Measurements from ENCODE around the gene FNTB. TPM values are rescaled to one million over a fixed set of nuclear protein-coding genes. Genes with fewer than 3 reads are reported as not detected.

The FNTB gene
- total RNA-seq, 1 donor from 2014 or later: 40.7 TPM

GRCh38 chr14:64951724-64952123 lies 35.0 kb upstream of the FNTB start:
- intact Hi-C loops (cut with DNase I): no loop called here
- ATAC-seq: no peak
- DNase-seq (ENCODE audit: low spot score): peak; percentile 22

- ATAC-seq (no peak), DNase-seq (ENCODE audit: low spot score) (no peak)
- intact Hi-C loops (cut with DNase I): no loop called here
Measured at GRCh38 chr14:64952598-64953309, 33.9 kb upstream of the FNTB start.

- no peak for ATAC-seq
- no peak for DNase-seq (ENCODE audit: low spot score)
- intact Hi-C loops (cut with DNase I): no loop called here
Measured at GRCh38 chr14:64953310-64953654, 33.4 kb upstream of the FNTB start.

- ATAC-seq (no peak), DNase-seq (ENCODE audit: low spot score) (peak; percentile 13)
- intact Hi-C loops (cut with DNase I): no loop called here
Measured at GRCh38 chr14:64953661-64954060, 33.0 kb upstream of the FNTB start.

- intact Hi-C loops (cut with DNase I): no loop called here
- ATAC-seq (no peak), DNase-seq (ENCODE audit: low spot score) (no peak)
Measured at GRCh38 chr14:64954491-64955240, 32.0 kb upstream of the FNTB start.

GRCh38 chr14:64955297-64955696 lies 31.4 kb upstream of the FNTB start:
- ATAC-seq: no peak
- intact Hi-C loops (cut with DNase I): no loop called here
- DNase-seq (ENCODE audit: low spot score): no peak

GRCh38 chr14:64956697-64957406 lies 29.8 kb upstream of the FNTB start:
- no peak for DNase-seq (ENCODE audit: low spot score)
- intact Hi-C loops (cut with DNase I): no loop called here
- ATAC-seq: no peak

GRCh38 chr14:64958201-64958600 lies 28.5 kb upstream of the FNTB start:
- intact Hi-C loops (cut with DNase I): no loop called here
- DNase-seq (ENCODE audit: low spot score) (no peak), ATAC-seq (no peak)

- ATAC-seq (no peak), DNase-seq (ENCODE audit: low spot score) (no peak)
- intact Hi-C loops (cut with DNase I): no loop called here
Measured at GRCh38 chr14:64958743-64959142, 28.0 kb upstream of the FNTB start.

GRCh38 chr14:64960762-64961276 lies 25.9 kb upstream of the FNTB start:
- intact Hi-C loops (cut with DNase I): no loop called here
- no peak for ATAC-seq
- no peak for DNase-seq (ENCODE audit: low spot score)

- intact Hi-C loops (cut with DNase I): no loop called here
- DNase-seq (ENCODE audit: low spot score): no peak
- ATAC-seq: no peak
Measured at GRCh38 chr14:64963611-64964010, 23.1 kb upstream of the FNTB start.

GRCh38 chr14:64965356-64966000 lies 21.2 kb upstream of the FNTB start:
- DNase-seq (ENCODE audit: low spot score) (no peak), ATAC-seq (no peak)
- intact Hi-C loops (cut with DNase I): no loop called here

GRCh38 chr14:64966976-64967375 lies 19.7 kb upstream of the FNTB start:
- ATAC-seq (no peak), DNase-seq (ENCODE audit: low spot score) (no peak)
- intact Hi-C loops (cut with DNase I): no loop called here

GRCh38 chr14:64968167-64968566 lies 18.5 kb upstream of the FNTB start:
- ATAC-seq (no peak), DNase-seq (ENCODE audit: low spot score) (no peak)
- intact Hi-C loops (cut with DNase I): no loop called here

GRCh38 chr14:64968651-64969050 lies 18.0 kb upstream of the FNTB start:
- DNase-seq (ENCODE audit: low spot score) (no peak), ATAC-seq (no peak)
- intact Hi-C loops (cut with DNase I): no loop called here

GRCh38 chr14:64970041-64970440 lies 16.7 kb upstream of the FNTB start:
- intact Hi-C loops (cut with DNase I): no loop called here
- DNase-seq (ENCODE audit: low spot score) (peak; percentile 35), ATAC-seq (no peak)

GRCh38 chr14:64970776-64971477 lies 15.8 kb upstream of the FNTB start:
- ATAC-seq: peak; percentile 23
- DNase-seq (ENCODE audit: low spot score): peak; percentile 55
- intact Hi-C loops (cut with DNase I): no loop called here

GRCh38 chr14:64971491-64971942 lies 15.2 kb upstream of the FNTB start:
- peak; percentile 21 for ATAC-seq
- peak; percentile 47 for DNase-seq (ENCODE audit: low spot score)
- intact Hi-C loops (cut with DNase I): no loop called here
